ENCODE measurements around the gene USP21. TPM values are rescaled to one million over a fixed set of nuclear protein-coding genes. Genes with fewer than 3 reads are reported as not detected.
A peak's percentile ranks its signal among the peaks of the same experiment; 100 is the strongest.
"Not testable (repeated sequence)": the region's sequence is repeated elsewhere in the genome, so short reads cannot be mapped to it uniquely, and the experiment has no call there.

The USP21 gene
- total and polyA plus RNA-seq, 12 donors, result 8.8 to 24.0 (median 14.7) TPM

- H3K4me1 ChIP-seq, result peaks cover 11 to 75% (median 56%) of the 10 kb centered on the region in 9 donors
- DNase-seq, result no peak
- intact Hi-C loops (cut with DNase I), result no loop called here
- 85 to 91% methylated on average over 2 of the region's 2 CpGs for WGBS, 2 donors
- no peak for ATAC-seq
- H3K27ac ChIP-seq, result no peak overlapping the region
- TF ChIP-seq, protein P1, sequence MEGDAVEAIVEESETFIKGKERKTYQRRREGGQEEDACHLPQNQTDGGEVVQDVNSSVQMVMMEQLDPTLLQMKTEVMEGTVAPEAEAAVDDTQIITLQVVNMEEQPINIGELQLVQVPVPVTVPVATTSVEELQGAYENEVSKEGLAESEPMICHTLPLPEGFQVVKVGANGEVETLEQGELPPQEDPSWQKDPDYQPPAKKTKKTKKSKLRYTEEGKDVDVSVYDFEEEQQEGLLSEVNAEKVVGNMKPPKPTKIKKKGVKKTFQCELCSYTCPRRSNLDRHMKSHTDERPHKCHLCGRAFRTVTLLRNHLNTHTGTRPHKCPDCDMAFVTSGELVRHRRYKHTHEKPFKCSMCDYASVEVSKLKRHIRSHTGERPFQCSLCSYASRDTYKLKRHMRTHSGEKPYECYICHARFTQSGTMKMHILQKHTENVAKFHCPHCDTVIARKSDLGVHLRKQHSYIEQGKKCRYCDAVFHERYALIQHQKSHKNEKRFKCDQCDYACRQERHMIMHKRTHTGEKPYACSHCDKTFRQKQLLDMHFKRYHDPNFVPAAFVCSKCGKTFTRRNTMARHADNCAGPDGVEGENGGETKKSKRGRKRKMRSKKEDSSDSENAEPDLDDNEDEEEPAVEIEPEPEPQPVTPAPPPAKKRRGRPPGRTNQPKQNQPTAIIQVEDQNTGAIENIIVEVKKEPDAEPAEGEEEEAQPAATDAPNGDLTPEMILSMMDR (IDR thresholded peaks at IDR 0.05), result no peak
- H3K36me3 ChIP-seq, result peaks cover 0 to 23% (median 0%) of the 10 kb centered on the region in 9 donors
- no peak overlapping the region for H3K4me3 ChIP-seq
- H3K27me3 ChIP-seq, result no peaks in the 10 kb centered on the region
- no peaks in the 10 kb centered on the region for H3K9me3 ChIP-seq
Measured at GRCh38 chr1:161114556-161114955, 44.7 kb upstream of the USP21 start.

GRCh38 chr1:161115132-161115711 lies 44.1 kb upstream of the USP21 start:
- ATAC-seq (no peak), DNase-seq (no peak)
- peaks cover 0 to 23% (median 4%) of the 10 kb centered on the region in 9 donors for H3K36me3 ChIP-seq
- H3K4me3 ChIP-seq, result no peak overlapping the region
- no peak overlapping the region for H3K27ac ChIP-seq
- TF ChIP-seq, protein P1 (IDR thresholded peaks at IDR 0.05), result no peak
- H3K9me3 ChIP-seq, result no peaks in the 10 kb centered on the region
- intact Hi-C loops (cut with DNase I), result loop anchor here in 2 of 10 donors (5.0 kb wide), 2 partner anchors 37 to 68 kb away; partner anchors contain the start of genes UFC1 (in 1 of the 2) and USF1 (in 1 of the 2)
- H3K4me1 ChIP-seq, result peaks cover 14 to 81% (median 63%) of the 10 kb centered on the region in 9 donors
- WGBS, 2 donors, result 88 to 94% methylated on average over 12 of the region's 12 CpGs
- no peaks in the 10 kb centered on the region for H3K27me3 ChIP-seq

DNA sequence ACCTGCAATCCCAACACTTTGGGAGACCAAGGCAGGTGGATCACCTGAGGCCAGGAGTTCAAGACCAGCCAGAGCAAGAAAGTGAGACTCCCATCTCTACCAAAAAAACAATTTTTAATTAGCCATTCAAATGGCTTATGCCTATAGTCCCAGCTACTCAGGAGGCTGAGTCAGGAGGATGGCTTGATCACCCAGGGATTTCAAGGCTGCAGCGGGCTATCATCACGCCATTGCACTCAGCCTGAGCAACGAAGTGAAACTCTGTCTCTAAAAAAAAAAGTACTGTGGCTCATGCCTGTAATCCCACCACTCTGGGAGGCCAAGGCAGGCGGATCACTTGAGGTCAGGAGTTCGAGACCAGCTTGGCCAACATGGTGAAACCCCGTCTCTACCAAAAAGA lies 43.3 kb upstream of the USP21 start:
- not testable (repeated sequence) for H3K27ac ChIP-seq, DNase-seq, H3K9me3 ChIP-seq, H3K4me3 ChIP-seq, ATAC-seq, H3K27me3 ChIP-seq
- intact Hi-C loops (cut with DNase I), result loop anchor here in 2 of 10 donors (5.0 kb wide), 2 partner anchors 36 to 69 kb away; partner anchors contain the start of genes UFC1 (in 1 of the 2) and USF1 (in 1 of the 2)
- peaks cover 0 to 28% (median 11%) of the 10 kb centered on the region in 9 donors for H3K36me3 ChIP-seq
- peaks cover 14 to 88% (median 68%) of the 10 kb centered on the region in 9 donors for H3K4me1 ChIP-seq
- 86 to 88% methylated on average over 6 of the region's 6 CpGs for WGBS, 2 donors

DNA sequence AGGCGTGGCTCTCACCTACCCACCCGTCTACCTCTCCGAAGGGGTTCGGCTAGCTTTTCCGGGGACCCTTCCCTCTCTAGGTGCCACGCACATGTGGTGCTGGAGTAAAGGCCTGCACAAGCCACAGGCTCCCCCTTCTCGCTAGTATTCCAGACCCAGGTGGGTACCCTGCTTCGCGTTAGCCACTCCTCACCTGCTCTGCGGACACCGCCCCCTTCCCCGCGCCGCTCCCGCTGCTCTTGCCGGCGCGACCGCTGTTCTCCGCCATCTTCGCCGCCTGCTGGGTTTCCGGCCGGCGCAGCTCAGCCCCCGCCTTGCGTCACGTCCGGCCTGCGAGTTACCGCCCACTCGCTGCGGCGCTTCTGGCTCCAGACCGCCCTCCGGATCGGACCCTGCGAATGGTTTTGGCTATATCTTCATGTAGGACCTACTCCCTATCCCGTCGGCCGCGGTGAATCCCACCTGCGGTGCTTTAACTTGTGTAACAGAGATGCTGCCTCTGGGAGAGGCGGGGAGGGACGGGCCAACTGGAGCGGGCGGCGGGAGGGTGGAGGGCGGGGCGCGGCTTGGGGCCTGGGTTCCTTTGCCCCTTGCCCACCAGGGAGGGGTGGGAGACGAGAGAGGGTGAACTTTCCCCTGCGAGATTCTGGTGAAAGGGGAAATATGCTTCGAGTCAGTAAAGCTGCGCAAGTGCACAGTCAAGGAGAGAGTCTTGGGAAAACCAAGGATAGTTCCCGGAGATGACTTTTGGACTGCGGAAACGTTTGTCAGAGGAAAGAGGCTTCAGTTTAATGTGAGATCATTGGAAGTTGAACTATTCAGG lies 41.3 kb upstream of the USP21 start, which contains the start of the genes NIT1 and PFDN2:
Gene NIT1 (plus strand): TSS at position 347 of the 823 bp plus-strand sequence. CDS start 72 bp downstream, at position 419.
Gene PFDN2 (minus strand): TSS at position 279 of the 823 bp plus-strand sequence. CDS start 11 bp downstream, at position 268.
- intact Hi-C loops (cut with DNase I), result loop anchor here in 2 of 10 donors (5.0 kb wide), 2 partner anchors 34 to 71 kb away; partner anchors contain the start of genes UFC1 (in 1 of the 2) and USF1 (in 1 of the 2)
- no peaks in the 10 kb centered on the region for H3K27me3 ChIP-seq
- 0 to 1% methylated on average over 58 of the region's 58 CpGs for WGBS, 2 donors
- no peaks in the 10 kb centered on the region for H3K9me3 ChIP-seq
- DNase-seq (peak; percentile 87 to 88), ATAC-seq (peak; percentile 91 to 95 (median 94))
- TF ChIP-seq, protein P1 (IDR thresholded peaks at IDR 0.05), result peak in 1 of 9 donors; percentile 17
- H3K36me3 ChIP-seq, result peaks cover 0 to 48% (median 31%) of the 10 kb centered on the region in 9 donors
- peaks cover 14 to 83% (median 53%) of the 10 kb centered on the region in 9 donors for H3K4me1 ChIP-seq
- H3K27ac ChIP-seq, result peak within 1 kb of the TSS; percentile 73 to 97 (median 94)
- peak within 1 kb of the TSS; percentile 70 to 100 (median 94) for H3K4me3 ChIP-seq
